Activated naive CD8-positive, alpha-beta T cell treated with anti-CD3 and anti-CD28 coated beads, Interleukin-2, amount 10 ng/mL, durations not matched to agents 7 days and 5 days (primary cell): ENCODE data around the gene FOLR2. TPM values are rescaled to one million over a fixed set of nuclear protein-coding genes. Genes with fewer than 3 reads are reported as not detected.
"Not testable (repeated sequence)": the region's sequence is repeated elsewhere in the genome, so short reads cannot be mapped to it uniquely, and the experiment has no call there.

Experiments
- ATAC-seq: fragments of 150-1000 bp; cut with Tn5 transposase; one replicate; pipeline ENCODE4 v1.10.0; 2021; ENCODE audit warnings: low read depth, moderate library complexity
- POLR2A ChIA-PET: fragments of 350-600 bp; sonication (Branson Sonifier 250); formaldehyde crosslinking; loops from one replicate; lab custom pipeline; 2021; ENCODE audit warnings: antibody characterized with exemption; lab: Charles Lee
- DNase-seq: peaks from one replicate; pipeline ENCODE4 v3.0.0; 2021
- H3K27ac Mint-ChIP-seq: one replicate; pipeline ENCODE4 v1.8.0; 2022; ENCODE audit warnings: mild to moderate bottlenecking, mixed read lengths
- H3K27me3 Mint-ChIP-seq: one replicate; pipeline ENCODE4 v1.8.0; 2022; ENCODE audit warnings: mild to moderate bottlenecking, moderate library complexity, mixed read lengths
- H3K36me3 Mint-ChIP-seq: one replicate; pipeline ENCODE4 v1.8.0; 2021; ENCODE audit warnings: mild to moderate bottlenecking, mixed read lengths
- H3K4me1 Mint-ChIP-seq: one replicate; pipeline ENCODE4 v1.8.0; 2021; ENCODE audit warnings: mixed read lengths
- H3K4me3 Mint-ChIP-seq: one replicate; pipeline ENCODE4 v1.8.0; 2022; ENCODE audit warnings: mild to moderate bottlenecking, moderate library complexity, mixed read lengths
- H3K9me3 Mint-ChIP-seq: one replicate; pipeline ENCODE4 v1.8.0; 2021; ENCODE audit warnings: mixed read lengths
- total RNA-seq, 2 experiments: library from RNA; stranded (reverse); gene quantifications; one replicate each; pipeline ENCODE4 v1.2.3, GENCODE V29; 2021

The FOLR2 gene
- total RNA-seq, 2 experiments from 2014 or later, result 0.33 TPM; not detected in 1

- DNase-seq (no peak), ATAC-seq (no peak)
- peaks cover 7% of the 10 kb centered on the region for H3K4me1 Mint-ChIP-seq
- POLR2A ChIA-PET, result no interaction called here
- no peaks in the 10 kb centered on the region for H3K36me3 Mint-ChIP-seq
- H3K9me3 Mint-ChIP-seq, result no peaks in the 10 kb centered on the region
- H3K27me3 Mint-ChIP-seq, result peaks cover 21% of the 10 kb centered on the region
- H3K4me3 Mint-ChIP-seq, result no peak overlapping the region
- H3K27ac Mint-ChIP-seq, result no peak overlapping the region
These were observed 44.0 kb downstream of the FOLR2 start for GRCh38 chr11:72260574-72260973.

- POLR2A ChIA-PET, result no interaction called here
- no peaks in the 10 kb centered on the region for H3K36me3 Mint-ChIP-seq
- peaks cover 23% of the 10 kb centered on the region for H3K27me3 Mint-ChIP-seq
- no peaks in the 10 kb centered on the region for H3K9me3 Mint-ChIP-seq
- peaks cover 12% of the 10 kb centered on the region for H3K4me1 Mint-ChIP-seq
- H3K4me3 Mint-ChIP-seq, result no peak overlapping the region
- DNase-seq (no peak), ATAC-seq (no peak)
- no peak overlapping the region for H3K27ac Mint-ChIP-seq
These were observed 46.8 kb downstream of the FOLR2 start for GRCh38 chr11:72263361-72263760.

GRCh38 chr11:72265951-72266350 lies 49.4 kb downstream of the FOLR2 start:
- POLR2A ChIA-PET, result no interaction called here

GRCh38 chr11:72266960-72267359 lies 50.4 kb downstream of the FOLR2 start:
- peaks cover 19% of the 10 kb centered on the region for H3K4me1 Mint-ChIP-seq
- not testable (repeated sequence) for ATAC-seq

More at GRCh38 chr11:72265951-72266350, 49.4 kb downstream of the FOLR2 start:
- Mint-ChIP-seq H3K9me3 (no peaks in the 10 kb centered on the region), H3K4me3 (no peak overlapping the region), H3K4me1 (peaks cover 19% of the 10 kb centered on the region), H3K27ac (no peak overlapping the region), H3K27me3 (peaks cover 15% of the 10 kb centered on the region), H3K36me3 (no peaks in the 10 kb centered on the region)
- ATAC-seq (no peak), DNase-seq (no peak)

GRCh38 chr11:72267956-72268617 lies 51.5 kb downstream of the FOLR2 start:
- H3K4me3 Mint-ChIP-seq, result no peak overlapping the region
- no peak for ATAC-seq
- H3K36me3 Mint-ChIP-seq, result no peaks in the 10 kb centered on the region

More at GRCh38 chr11:72266960-72267359, 50.4 kb downstream of the FOLR2 start:
- DNase-seq, H3K9me3 Mint-ChIP-seq, H3K27ac Mint-ChIP-seq, H3K4me3 Mint-ChIP-seq, POLR2A ChIA-PET, H3K36me3 Mint-ChIP-seq: not testable (repeated sequence)
- H3K27me3 Mint-ChIP-seq, result peaks cover 18% of the 10 kb centered on the region

More at GRCh38 chr11:72267956-72268617, 51.5 kb downstream of the FOLR2 start:
- DNase-seq, result no peak
- Mint-ChIP-seq H3K4me1 (peaks cover 15% of the 10 kb centered on the region), H3K9me3 (no peaks in the 10 kb centered on the region), H3K27me3 (peaks cover 25% of the 10 kb centered on the region), H3K27ac (no peak overlapping the region)
- POLR2A ChIA-PET, result no interaction called here

Other genes starting within 250 kb of the FOLR2 start
- 10 to 100 TPM; 21.2 to 22.9 TPM for gene IL18BP, start 217.9 kb upstream of the FOLR2 start, total RNA-seq
- gene NUMA1, start 136.3 kb upstream of the FOLR2 start, total RNA-seq, result 100 to 1,000 TPM; 262 to 263 TPM
- gene LRRC51, start 135.9 kb upstream of the FOLR2 start, total RNA-seq, result 1 to 10 TPM; 4.3 to 5.1 TPM
- gene LAMTOR1, start 113.5 kb upstream of the FOLR2 start, total RNA-seq, result 10 to 100 TPM; 65.6 to 70.5 TPM
- not detected for gene TOMT, start 110.9 kb upstream of the FOLR2 start, total RNA-seq
- 10 to 100 TPM; 49.0 to 52.5 TPM for gene ANAPC15, start 104.1 kb upstream of the FOLR2 start, total RNA-seq
- gene FOLR3, start 81.1 kb upstream of the FOLR2 start, total RNA-seq, result not detected
- gene FOLR1, start 24.7 kb upstream of the FOLR2 start, total RNA-seq, result not detected
- 100 to 1,000 TPM; 166 to 171 TPM for gene INPPL1, start 8.0 kb downstream of the FOLR2 start, total RNA-seq
- not detected for gene PHOX2A, start 27.4 kb downstream of the FOLR2 start, total RNA-seq
- gene CLPB, start 217.7 kb downstream of the FOLR2 start, total RNA-seq, result 10 to 100 TPM; 21.6 to 23.2 TPM